ENCODE results near the gene PHB1.
"Not testable (repeated sequence)": the region's sequence is repeated elsewhere in the genome, so short reads cannot be mapped to it uniquely, and the experiment has no call there.

Gene PHB1

DNA sequence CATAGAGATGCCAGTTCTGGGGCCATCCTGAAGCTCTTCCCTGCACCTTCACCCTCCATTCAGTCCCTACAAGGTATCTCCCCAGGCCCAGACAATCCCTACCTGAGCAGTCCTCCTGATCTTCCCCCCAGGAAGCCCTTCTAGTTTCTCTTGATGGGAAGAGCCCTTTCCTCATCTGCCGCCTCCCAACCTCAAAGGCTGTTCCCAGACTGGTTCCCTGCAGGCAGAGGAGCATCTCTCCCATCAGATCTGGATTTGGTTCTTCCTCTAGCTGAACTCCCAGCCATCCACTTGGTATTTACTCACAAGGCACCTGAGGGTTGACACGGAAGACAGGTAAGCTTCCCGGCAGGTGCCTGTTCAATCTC is 24.6 kb upstream of the PHB1 start:
- DNase-seq, result no peak

DNA sequence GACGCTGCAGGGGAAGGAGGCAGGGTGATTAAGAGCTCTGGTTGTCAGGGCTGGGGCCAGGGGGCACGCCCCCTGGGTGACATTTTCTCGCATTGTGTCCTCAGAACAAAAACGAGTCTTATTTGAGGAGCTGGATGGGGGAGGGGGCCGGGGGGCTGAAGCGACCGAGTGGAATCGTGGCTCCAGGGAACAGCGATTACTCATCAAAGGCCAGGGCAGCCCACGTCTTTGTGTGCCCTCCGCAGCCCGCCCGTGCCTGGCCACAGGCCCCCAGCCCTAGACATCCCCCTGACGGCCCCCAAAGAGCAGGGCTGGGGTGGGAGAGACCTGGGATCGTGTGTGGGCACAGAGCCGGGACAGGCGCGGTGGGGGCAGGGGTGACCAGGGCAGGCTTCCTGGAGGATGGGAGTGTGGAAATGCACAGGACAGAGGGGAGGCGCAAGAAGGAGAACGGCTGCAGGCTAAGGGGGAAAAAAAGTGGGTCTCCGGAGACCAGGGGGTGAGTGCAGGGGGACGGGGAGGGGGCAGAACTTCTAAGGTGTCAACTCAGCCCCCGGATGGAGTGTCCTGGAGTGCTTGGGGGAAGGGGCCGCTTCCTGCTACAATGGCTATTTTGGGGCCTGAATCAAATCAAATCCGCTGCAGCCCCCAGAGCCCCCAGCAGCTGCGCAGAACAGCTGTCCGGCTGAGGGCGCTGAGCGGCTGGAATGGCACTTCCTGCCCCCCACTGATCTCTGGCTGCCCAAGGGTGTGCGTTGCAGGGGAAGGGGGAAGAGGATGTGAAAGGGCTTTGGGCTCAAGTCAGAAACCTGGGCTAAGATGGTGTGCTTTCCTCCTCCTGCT is 24.0 kb upstream of the PHB1 start:
- DNase-seq, result no peak

DNA sequence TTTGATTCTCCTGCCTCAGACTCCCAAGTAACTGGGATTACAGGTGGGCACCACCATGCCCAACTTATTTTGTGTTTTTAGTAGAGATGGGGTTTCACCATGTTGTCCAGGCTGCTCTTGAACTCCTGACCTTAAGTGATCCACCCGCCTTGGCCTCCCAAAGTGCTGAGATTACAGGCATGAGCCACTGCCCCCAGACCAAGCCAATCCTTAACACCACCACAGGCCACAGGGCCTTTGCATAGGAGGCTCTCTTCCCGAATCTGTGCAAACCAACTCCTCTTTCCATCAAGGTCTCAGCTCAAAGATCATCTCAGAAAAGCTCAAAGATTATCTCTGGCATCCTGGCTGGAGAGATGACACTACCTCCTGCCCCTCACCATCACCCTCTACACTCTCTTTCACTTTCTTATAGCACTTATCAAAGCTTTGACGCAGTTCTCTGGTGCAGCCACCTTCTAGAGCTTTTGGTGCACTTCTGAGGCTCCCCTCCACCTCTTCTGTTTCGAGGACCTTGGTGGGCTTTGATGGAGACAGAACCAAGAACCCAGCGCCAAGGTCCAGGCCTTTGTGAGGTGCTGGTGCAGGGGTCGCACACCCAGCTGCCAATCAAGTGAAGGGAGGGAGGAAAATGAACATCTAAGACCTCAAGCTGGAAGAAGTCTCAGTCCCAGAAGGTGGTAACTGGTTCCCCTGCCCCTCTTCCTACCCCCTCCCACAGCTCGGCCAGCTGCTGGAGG is 23.2 kb upstream of the PHB1 start:
- DNase-seq, result no peak

DNA sequence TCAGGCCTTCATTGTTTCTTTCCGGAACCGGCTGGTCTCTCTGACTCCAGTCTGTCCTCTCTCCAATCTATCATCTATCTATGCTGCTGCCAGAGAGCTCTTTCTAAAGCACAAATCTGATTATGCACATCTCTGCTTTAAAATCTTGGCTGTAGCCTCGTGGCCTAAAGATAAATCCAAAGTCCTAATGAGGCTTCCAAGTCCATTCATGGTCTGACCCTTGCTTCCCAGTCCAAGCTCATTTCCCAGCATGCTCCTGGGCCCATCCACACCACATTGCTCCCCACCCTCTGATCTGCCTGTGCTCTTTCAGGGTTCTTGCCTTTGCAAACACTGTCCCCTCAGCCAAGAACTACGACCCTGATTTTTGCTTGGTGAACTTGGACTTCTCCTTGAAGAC is 21.5 kb upstream of the PHB1 start:
- DNase-seq, result no peak

DNA sequence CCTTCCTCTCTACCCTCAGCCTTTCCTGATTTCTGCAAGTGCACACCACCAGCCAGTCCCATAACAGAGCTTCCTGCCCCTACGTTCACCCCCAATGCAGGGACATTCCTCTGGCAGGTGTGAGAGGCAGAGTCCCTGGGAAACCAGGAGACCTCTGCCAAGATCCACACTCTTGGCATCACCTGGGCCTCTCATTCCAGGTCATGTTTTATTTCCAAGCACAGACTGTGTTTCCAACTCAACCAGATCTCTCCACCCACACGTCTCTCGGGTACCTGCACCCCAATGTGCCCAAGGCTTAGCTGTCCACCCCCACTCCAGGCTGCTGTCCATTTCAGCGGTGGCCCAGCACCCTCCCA is 21.0 kb upstream of the PHB1 start:
- DNase-seq, result no peak

DNA sequence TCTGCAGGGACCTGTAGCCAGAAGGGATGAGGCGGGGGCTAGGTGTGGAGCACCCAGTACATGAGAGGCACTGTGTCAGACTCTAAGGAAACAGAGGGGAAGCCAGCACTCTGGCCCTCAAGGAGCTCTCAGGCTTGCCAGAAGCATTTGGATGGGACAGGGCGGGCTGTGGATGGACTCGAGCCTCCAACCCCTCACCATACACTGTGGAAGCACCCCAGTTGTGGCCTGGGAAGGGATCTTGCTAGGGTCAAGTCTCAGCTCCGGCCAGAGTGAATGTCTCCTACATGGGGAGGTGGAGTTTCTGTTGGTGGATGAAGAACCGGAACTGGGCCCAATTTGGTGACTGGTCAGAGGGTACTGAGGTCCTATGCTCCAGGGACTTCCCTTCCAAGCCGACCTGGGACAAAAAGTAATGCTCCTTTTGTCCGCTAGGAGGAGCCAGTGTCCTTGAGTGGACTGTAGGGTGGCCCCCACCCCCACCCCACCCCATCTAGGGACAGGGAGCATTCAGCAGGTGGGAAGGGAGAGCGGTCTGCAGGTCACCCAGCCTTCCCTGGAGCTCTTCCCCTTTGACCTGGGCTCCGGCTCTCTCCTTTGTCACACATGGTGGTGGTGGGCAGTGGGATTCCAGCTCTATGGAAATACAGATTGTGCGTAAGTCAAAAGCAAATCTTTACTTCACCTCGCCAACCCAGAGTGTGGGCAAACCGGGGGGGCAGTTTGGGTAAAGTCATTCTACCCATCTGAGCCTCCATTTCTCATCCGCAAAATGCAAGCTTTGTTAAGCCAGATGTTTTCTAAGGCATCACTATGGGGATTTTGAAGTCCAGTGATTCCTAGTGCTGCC is 20.4 kb upstream of the PHB1 start:
- DNase-seq, result peak; percentile 34 to 39

DNA sequence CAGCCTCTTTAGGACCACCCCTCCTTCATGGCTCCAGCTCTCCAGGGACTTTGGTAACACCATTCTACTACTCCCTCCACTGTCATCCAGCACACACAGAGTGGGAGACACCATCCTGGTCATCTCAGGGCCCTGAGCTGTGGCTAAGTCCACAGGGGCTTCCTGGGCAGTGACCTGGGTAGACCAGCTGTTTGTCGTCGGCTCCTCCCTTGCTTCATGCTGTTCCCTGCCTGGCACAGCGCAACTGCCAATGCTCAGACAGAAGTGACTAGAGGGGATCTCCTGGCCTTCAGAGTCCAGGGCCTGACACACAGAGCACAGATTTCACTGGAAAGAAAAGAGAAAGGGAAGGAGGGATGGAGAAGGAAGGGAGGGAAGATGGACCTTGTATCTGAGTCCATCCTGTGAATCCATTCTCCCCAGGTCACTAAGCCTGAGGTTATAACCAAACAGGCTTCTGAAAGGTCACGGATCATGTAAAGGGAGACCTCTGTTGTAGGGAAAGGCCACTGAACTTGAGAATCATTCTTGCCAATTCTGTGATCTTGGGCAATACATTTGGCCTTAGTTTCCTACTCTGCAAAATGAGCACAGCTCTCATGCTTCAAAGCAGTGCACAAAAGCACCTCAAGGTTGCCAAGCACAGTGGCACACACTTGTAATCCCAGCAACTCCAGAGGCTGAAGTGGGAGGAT is 18.5 kb upstream of the PHB1 start:
- DNase-seq, result no peak

DNA sequence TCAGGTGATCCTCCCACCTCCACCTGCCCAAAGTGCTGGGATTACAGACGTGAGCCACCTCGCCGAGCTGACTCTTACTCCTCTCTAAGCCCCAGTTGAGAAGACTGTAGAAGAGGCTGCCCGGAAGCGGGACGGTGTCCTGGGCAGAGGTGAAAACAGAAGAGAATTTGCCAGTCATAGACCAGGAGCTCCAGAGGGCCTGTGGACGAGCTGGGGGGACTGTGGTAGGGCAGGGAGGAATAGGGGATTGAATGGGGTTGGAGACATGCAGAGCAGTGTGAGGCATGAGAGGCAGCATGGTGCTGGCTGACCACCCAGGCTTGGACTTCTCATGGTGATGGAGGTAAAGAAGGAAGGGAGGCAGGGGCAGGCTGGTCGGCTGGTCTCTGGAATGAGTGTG is 17.1 kb upstream of the PHB1 start:
- no peak for DNase-seq

DNA sequence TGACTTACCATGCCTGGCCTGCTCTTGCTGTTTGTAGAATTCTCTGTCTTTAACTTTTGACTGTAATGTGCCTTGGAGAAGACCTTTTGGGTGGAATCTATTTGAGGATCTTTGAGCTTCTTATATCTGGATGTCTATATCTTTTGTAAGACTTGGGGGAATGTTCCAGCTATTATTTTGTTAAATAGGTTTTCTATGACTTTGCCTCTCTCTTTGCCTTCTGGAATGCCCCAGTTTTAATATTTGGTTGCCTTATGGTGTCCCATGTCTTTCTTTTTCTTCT is 10.3 kb upstream of the PHB1 start:
- DNase-seq, result no peak

DNA sequence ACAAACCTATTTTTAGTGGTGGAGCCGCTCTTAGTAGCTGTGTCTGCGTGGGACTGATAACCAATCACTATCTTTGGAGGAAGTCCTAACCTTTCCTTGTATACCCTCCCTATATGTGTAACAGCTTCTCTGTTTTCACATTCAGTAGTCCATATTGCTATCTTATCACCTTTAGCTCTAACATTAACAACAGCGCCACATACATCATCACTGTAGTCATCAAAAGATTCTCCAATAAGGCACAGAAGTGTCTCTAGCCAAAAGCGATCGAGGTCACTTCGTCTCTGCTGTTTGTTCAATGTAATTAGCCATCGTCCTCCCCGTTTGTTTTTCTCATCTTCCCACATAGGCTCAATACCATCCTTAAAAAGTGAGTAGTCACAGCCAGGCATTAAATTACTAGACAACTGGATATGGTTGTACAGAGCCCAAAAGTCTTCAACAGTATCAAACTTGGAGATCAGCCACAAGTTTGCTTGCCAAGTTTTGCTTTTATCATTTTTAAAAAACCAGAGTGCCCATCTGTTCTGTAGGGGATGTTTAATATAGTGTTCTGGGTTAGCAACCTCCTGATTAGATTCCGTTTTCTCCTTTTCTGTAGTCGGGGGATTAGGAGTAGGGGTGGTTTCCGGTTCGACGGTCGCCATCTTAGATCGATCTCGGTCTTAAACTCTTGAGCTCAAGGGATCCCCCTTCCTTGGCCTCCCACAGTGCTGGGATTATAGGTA is 9.8 kb upstream of the PHB1 start:
- not testable (repeated sequence) for DNase-seq

DNA sequence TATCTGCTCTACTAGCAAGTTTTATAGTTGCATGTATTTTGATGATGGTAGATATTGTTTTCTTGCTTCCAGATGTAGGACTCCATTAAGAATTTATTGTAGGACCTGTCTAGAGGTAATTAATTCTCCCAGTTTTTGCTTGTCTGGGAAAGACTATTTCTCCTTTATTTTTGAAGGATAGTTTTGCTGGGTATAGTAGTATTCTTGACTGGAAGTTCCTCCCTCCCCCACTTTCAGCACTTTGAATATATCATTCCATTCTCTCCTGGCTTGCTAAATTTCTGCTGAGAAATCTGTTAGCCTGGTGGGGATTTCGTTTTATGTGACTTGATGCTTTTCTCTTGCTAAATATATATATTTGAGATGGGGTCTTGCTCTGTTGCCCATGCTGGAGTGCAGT is 8.0 kb upstream of the PHB1 start:
- no peak for DNase-seq

DNA sequence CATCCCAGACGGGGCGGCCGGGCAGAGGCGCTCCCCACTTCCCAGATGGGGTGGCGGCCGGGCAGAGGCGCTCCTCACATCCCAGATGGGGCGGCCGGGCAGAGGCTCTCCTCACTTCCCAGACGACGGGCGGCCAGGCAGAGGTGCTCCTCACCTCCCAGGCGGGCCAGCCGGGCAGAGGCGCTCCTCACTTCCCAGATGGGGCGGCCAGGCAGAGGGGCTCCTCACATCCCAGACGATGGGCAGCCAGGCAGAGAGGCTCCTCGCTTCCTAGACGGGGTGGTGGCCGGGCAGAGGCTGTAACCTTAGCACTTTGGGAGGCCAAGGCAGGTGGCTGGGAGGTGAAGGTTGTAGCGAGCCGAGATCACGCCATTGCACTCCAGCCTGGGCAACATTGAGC is 5.1 kb upstream of the PHB1 start:
- DNase-seq, result not testable (repeated sequence)

DNA sequence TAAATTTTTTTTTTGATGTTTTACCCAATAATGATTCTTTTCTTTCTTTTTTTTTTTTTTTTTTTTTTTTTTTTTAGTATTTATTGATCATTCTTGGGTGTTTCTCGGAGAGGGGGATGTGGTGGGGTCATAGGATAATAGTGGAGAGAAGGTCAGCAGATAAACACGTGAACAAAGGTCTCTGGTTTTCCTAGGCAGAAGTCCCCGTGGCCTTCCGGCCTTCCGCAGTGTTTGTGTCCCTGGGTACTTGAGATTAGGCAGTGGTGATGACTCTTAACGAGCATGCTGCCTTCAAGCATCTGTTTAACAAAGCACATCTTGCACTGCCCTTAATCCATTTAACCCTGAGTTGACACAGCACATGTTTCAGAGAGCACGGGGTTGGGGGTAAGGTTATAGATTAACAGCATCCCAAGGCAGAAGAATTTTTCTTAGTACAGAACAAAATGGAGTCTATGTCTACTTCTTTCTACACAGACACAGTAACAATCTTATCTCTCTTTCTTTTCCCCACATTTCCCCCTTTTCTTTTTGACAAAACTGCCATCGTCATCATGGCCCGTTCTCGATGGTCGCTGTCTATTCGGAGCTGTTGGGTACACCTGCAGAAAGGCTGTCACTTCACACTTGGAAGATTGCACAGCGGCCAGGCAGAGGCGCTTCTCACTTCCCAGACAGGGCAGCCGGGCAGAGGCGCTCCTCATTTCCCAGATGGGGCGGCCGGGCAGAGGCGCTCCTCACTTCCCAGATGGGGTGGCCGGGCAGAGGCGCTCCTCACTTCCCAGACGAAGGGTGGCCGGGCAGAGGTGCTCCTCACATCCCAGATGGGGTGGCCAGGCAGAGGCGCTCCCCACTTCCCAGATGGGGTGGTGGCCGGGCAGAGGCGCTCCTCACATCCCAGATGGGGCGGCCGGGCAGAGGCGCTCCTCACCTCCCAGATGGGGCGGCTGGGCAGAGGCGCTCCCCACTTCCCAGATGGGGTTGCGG is 4.4 kb upstream of the PHB1 start:
- not testable (repeated sequence) for DNase-seq

DNA sequence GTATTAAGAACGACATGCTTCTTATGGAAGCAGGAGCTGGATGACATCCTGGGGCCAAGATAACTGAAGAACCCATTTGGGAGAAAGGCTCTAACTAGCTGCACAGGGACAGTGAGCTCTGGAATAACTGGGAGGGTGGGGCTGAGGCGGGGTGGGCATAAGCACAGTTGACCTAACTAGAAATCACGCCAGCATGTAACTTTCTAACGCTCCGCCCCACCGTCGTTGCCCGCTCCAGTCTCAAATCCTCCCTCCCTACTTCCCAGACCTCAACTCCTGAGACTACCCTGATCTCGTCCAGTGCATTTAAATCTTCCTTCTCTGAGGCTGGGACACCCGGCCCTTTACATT is 436 bp downstream of the PHB1 start:
- DNase-seq, result no peak

DNA sequence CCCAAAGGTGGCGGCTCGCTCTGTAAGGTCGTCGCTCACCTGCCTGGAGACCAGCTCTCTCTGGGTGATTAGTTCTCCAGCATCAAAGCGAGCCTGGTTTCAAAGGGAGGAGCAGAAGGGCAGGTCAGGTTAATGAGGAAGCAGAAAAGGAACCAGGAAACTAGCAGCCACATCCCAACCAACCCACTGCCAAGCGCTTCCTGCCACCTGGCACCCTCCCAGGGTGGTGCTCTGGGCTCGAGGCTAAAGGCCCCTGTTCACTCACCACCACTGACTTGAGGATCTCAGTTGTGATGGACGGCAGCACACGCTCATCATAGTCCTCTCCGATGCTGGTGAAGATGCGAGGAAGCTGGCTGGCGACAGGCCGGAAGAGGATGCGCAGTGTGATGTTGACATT is 5.6 kb downstream of the PHB1 start:
- peak in 1 of 2 experiments; percentile 29 for DNase-seq

DNA sequence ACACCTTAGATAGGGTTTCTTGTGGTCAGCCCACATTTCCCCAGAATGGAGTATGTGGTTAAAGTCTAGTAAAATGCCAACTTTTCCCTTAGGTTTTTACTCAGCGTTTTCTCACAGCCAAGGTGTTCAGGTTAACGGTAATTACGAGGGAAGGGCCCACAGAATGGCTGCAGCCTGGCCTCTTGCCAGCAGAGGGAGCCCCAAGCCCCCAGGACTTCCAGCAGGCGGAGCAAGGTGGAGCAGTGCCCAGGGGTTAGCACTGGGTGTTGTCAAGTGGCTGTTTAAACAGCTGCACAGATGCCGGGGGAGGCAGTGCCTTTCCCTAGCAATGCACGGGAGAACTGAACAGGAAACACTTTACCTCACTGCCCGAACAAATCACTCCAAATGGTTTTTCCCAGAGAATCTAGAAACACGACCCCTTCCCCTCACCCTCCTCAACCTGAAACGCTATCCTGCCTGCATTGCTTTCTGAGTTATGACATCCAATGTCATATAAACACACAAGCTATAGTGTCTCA is 6.6 kb downstream of the PHB1 start:
- peak; percentile 94 to 97 for DNase-seq

DNA sequence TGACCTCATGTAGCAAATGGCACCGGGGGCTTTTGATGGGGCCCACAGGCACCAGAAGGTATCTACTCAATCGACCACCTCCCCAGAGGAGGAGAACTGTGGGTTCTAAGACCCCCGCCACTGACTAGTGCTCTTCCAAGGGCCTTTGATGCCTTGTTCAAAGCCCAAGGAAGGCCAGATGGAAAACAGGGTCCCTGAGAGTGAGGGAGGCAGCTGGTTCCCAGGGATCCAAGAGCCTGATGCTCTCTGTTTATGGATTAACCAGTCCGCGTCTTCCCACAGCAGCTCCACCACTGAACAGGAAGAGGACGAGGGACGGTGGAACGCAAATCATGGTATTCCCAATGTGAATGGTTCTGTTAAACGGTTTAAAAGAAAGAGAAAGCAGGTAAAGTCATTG is 7.6 kb downstream of the PHB1 start:
- no peak for DNase-seq

DNA sequence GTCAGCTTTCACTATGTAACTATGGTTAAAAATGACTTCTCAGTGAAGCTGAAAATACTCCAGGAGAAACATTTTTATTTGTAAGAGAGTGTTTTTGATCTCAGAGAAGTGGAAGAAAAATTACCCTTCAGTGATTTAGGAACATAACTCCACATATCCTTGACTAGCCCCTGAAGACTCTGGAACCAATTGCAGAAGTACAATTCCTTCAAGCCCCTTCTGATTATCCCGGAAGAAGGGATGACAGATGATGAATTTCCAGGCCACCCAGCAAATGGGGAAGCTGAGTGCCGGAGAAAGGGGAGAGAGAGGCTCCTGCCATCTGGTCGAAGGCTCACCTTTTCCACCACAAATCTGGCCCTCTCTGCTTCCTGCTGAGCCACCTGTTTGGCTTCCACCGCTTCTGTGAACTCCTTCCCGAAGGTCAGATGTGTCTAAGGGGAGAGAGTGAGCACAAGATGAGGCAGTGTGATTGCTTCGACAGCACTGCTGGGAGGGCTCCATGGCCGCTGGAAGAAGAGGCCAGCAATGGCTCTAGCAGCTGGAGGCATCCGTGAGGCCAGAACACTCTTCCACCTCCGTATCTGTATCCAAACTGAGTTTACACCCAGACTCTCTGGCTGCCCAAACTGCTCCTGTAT is 8.1 kb downstream of the PHB1 start:
- no peak for DNase-seq

DNA sequence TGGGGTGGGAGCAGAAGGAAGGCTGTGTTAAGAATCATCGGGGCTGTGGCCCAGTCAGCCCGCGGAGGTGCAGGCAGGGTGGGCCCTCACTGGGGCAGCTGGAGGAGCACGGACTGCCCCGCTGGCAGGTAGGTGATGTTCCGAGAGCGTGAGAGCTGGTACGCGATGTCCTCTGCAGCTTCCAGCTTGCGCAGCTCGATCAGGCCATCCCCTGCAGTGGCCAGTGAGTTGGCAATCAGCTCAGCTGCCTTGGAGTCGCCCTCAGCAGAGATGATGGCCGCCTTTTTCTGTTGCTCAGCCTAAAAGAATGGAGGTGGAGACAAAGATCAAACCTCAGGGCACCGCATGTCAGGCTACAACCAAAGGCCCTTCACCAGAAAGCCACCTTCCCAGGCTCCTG is 9.8 kb downstream of the PHB1 start:
- DNase-seq, result no peak

DNA sequence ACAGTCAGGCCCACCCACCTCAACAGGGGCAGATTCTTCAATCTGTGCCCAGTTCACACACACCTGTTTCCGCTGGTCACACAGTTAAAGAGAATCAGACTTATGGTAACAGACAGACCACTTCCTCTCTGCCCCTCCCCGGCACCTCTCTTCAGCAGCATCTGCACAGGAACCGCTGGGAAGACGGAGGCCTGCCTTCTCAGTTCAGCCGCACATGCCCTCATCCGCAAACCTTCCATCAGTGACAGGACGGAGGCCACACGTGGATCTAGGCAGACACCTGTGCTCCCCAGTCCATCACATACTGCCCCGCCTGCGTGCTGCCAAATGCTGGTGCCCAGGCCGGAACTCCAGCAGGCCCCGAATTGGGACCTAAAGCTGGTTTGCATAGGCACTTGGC is 10.3 kb downstream of the PHB1 start:
- DNase-seq, result no peak

All from NCI-H2081 (cell line).